Rectal smooth muscle tissue (tissue), 1 donor: ENCODE results near the gene ADPRHL1.
"Not testable (repeated sequence)": the region's sequence is repeated elsewhere in the genome, so short reads cannot be mapped to it uniquely, and the experiment has no call there.

ENCODE experiments used
- H3K27ac ChIP-seq: one replicate; pipeline ENCODE4 v1.7.0; 2013; ENCODE audit warnings: low read depth, low read length, inconsistent platforms
- H3K27me3 ChIP-seq: one replicate; pipeline ENCODE4 v1.7.0; 2013; ENCODE audit warnings: low read length; ENCODE audit not compliant: control insufficient read depth, insufficient read depth
- H3K36me3 ChIP-seq: one replicate; pipeline ENCODE4 v1.7.0; 2013; ENCODE audit warnings: low read length; ENCODE audit not compliant: control insufficient read depth, insufficient read depth
- H3K4me1 ChIP-seq: one replicate; pipeline ENCODE4 v1.7.0; 2013; ENCODE audit warnings: low read length; ENCODE audit not compliant: control insufficient read depth, insufficient read depth
- H3K4me3 ChIP-seq: one replicate; pipeline ENCODE4 v1.7.0; 2013; ENCODE audit warnings: low read length
- H3K9ac ChIP-seq: one replicate; pipeline ENCODE4 v1.7.0; 2013; ENCODE audit warnings: low read length

The ADPRHL1 gene

GRCh38 chr13:113369881-113370280 lies 83.4 kb downstream of the ADPRHL1 start:
- Histone ChIP-seq H3K9ac (no peak overlapping the region), H3K4me1 (peaks cover 5% of the 10 kb centered on the region), H3K4me3 (no peak overlapping the region), H3K27me3 (no peaks in the 10 kb centered on the region), H3K27ac (no peak overlapping the region), H3K36me3 (no peaks in the 10 kb centered on the region)

- Histone ChIP-seq H3K27ac (no peak overlapping the region), H3K4me1 (peaks cover 5% of the 10 kb centered on the region), H3K9ac (no peak overlapping the region), H3K36me3 (no peaks in the 10 kb centered on the region), H3K4me3 (no peak overlapping the region), H3K27me3 (no peaks in the 10 kb centered on the region)
Measured at GRCh38 chr13:113369189-113369588, 84.1 kb downstream of the ADPRHL1 start.

GRCh38 chr13:113368353-113368752 lies 84.9 kb downstream of the ADPRHL1 start:
- not testable (repeated sequence) for H3K4me1 ChIP-seq, H3K9ac ChIP-seq, H3K36me3 ChIP-seq, H3K4me3 ChIP-seq, H3K27ac ChIP-seq, H3K27me3 ChIP-seq

- Histone ChIP-seq H3K27ac (no peak overlapping the region), H3K4me3 (no peak overlapping the region), H3K27me3 (no peaks in the 10 kb centered on the region), H3K9ac (no peak overlapping the region), H3K4me1 (peaks cover 5% of the 10 kb centered on the region), H3K36me3 (no peaks in the 10 kb centered on the region)
Measured at GRCh38 chr13:113367771-113368170, 85.5 kb downstream of the ADPRHL1 start.

GRCh38 chr13:113367020-113367560 lies 86.2 kb downstream of the ADPRHL1 start:
- no peak overlapping the region for H3K27ac ChIP-seq
- H3K4me3 ChIP-seq = no peak overlapping the region
- H3K4me1 ChIP-seq = peaks cover 5% of the 10 kb centered on the region

GRCh38 chr13:113365971-113366588 lies 87.2 kb downstream of the ADPRHL1 start:
- Histone ChIP-seq H3K27me3 (no peaks in the 10 kb centered on the region), H3K4me1 (peaks cover 5% of the 10 kb centered on the region), H3K4me3 (no peak overlapping the region), H3K27ac (no peak overlapping the region), H3K9ac (no peak overlapping the region), H3K36me3 (no peaks in the 10 kb centered on the region)

More at GRCh38 chr13:113367020-113367560, 86.2 kb downstream of the ADPRHL1 start:
- Histone ChIP-seq H3K9ac (no peak overlapping the region), H3K36me3 (no peaks in the 10 kb centered on the region), H3K27me3 (no peaks in the 10 kb centered on the region)

- H3K36me3 ChIP-seq = no peaks in the 10 kb centered on the region
- no peak overlapping the region for H3K9ac ChIP-seq
- H3K4me1 ChIP-seq = peaks cover 5% of the 10 kb centered on the region
- no peak overlapping the region for H3K27ac ChIP-seq
- no peak overlapping the region for H3K4me3 ChIP-seq
- no peaks in the 10 kb centered on the region for H3K27me3 ChIP-seq
Measured at GRCh38 chr13:113365583-113365970, 87.7 kb downstream of the ADPRHL1 start.

GRCh38 chr13:113364901-113365582 lies 88.2 kb downstream of the ADPRHL1 start:
- Histone ChIP-seq H3K27me3 (no peaks in the 10 kb centered on the region), H3K27ac (peak overlapping the region; percentile 78), H3K9ac (peak overlapping the region; percentile 40), H3K4me3 (peak overlapping the region; percentile 52), H3K36me3 (peaks cover under 1% of the 10 kb centered on the region), H3K4me1 (peaks cover 5% of the 10 kb centered on the region)

GRCh38 chr13:113364311-113364889 lies 88.9 kb downstream of the ADPRHL1 start:
- Histone ChIP-seq H3K36me3 (peaks cover 2% of the 10 kb centered on the region), H3K9ac (peak overlapping the region; percentile 40), H3K4me1 (peaks cover 5% of the 10 kb centered on the region), H3K27me3 (no peaks in the 10 kb centered on the region), H3K4me3 (peak overlapping the region; percentile 52), H3K27ac (peak overlapping the region; percentile 78)

- Histone ChIP-seq H3K36me3 (peaks cover 2% of the 10 kb centered on the region), H3K4me1 (peaks cover 5% of the 10 kb centered on the region), H3K27me3 (no peaks in the 10 kb centered on the region), H3K9ac (no peak overlapping the region), H3K27ac (no peak overlapping the region), H3K4me3 (no peak overlapping the region)
Measured at GRCh38 chr13:113361406-113361805, 91.9 kb downstream of the ADPRHL1 start.

GRCh38 chr13:113360446-113360845 lies 92.8 kb downstream of the ADPRHL1 start:
- Histone ChIP-seq H3K36me3 (peaks cover 2% of the 10 kb centered on the region), H3K4me1 (peaks cover 5% of the 10 kb centered on the region), H3K27me3 (no peaks in the 10 kb centered on the region), H3K9ac (no peak overlapping the region), H3K27ac (no peak overlapping the region), H3K4me3 (no peak overlapping the region)

GRCh38 chr13:113359571-113359970 lies 93.7 kb downstream of the ADPRHL1 start:
- Histone ChIP-seq H3K4me3 (no peak overlapping the region), H3K27ac (no peak overlapping the region)

More at GRCh38 chr13:113359571-113359970, 93.7 kb downstream of the ADPRHL1 start:
- Histone ChIP-seq H3K27me3 (no peaks in the 10 kb centered on the region), H3K36me3 (peaks cover 2% of the 10 kb centered on the region), H3K9ac (no peak overlapping the region), H3K4me1 (no peaks in the 10 kb centered on the region)
